ENCODE measurements around the gene HLCS. TPM values are rescaled to one million over a fixed set of nuclear protein-coding genes. Genes with fewer than 3 reads are reported as not detected.

The HLCS gene
- total RNA-seq, 6 experiments from 2014 or later: 20.3 to 24.5 (median 22.2) TPM

- Mint-ChIP-seq H3K9me3 (no peaks in the 10 kb centered on the region), H3K4me3 (no peak overlapping the region), H3K4me1 (ENCODE audit: low read depth) (no peaks in the 10 kb centered on the region), H3K27ac (no peak overlapping the region), H3K27me3 (ENCODE audit: insufficient read depth) (peaks cover 57% of the 10 kb centered on the region), H3K36me3 (ENCODE audit: low read depth) (no peaks in the 10 kb centered on the region)
- no peak for TF ChIP-seq CTCF (IDR thresholded peaks at IDR 0.05)
- DNase-seq: no peak
Measured at GRCh38 chr21:36725793-36726386, 240.6 kb downstream of the HLCS start.

GRCh38 chr21:36724660-36725059 is 241.8 kb downstream of the HLCS start:
- no peaks in the 10 kb centered on the region for H3K9me3 Mint-ChIP-seq
- H3K36me3 Mint-ChIP-seq (ENCODE audit: low read depth): no peaks in the 10 kb centered on the region
- H3K27me3 Mint-ChIP-seq (ENCODE audit: insufficient read depth): peaks cover 55% of the 10 kb centered on the region
- H3K27ac Mint-ChIP-seq: no peak overlapping the region
- TF ChIP-seq CTCF (IDR thresholded peaks at IDR 0.05): no peak
- DNase-seq: no peak
- H3K4me3 Mint-ChIP-seq: no peak overlapping the region
- no peaks in the 10 kb centered on the region for H3K4me1 Mint-ChIP-seq (ENCODE audit: low read depth)

GRCh38 chr21:36723371-36723881 is 243.0 kb downstream of the HLCS start:
- DNase-seq: no peak
- no peak for TF ChIP-seq CTCF (IDR thresholded peaks at IDR 0.05)
- H3K27ac Mint-ChIP-seq: no peak overlapping the region
- H3K9me3 Mint-ChIP-seq: no peaks in the 10 kb centered on the region
- no peaks in the 10 kb centered on the region for H3K4me1 Mint-ChIP-seq (ENCODE audit: low read depth)
- H3K4me3 Mint-ChIP-seq: no peak overlapping the region
- no peaks in the 10 kb centered on the region for H3K36me3 Mint-ChIP-seq (ENCODE audit: low read depth)
- H3K27me3 Mint-ChIP-seq (ENCODE audit: insufficient read depth): peaks cover 53% of the 10 kb centered on the region

GRCh38 chr21:36722370-36723368 is 243.8 kb downstream of the HLCS start:
- H3K9me3 Mint-ChIP-seq: no peaks in the 10 kb centered on the region
- no peak for DNase-seq
- no peak overlapping the region for H3K4me3 Mint-ChIP-seq
- H3K36me3 Mint-ChIP-seq (ENCODE audit: low read depth): no peaks in the 10 kb centered on the region
- H3K27me3 Mint-ChIP-seq (ENCODE audit: insufficient read depth): peaks cover 52% of the 10 kb centered on the region
- TF ChIP-seq CTCF (IDR thresholded peaks at IDR 0.05): no peak
- no peak overlapping the region for H3K27ac Mint-ChIP-seq
- H3K4me1 Mint-ChIP-seq (ENCODE audit: low read depth): no peaks in the 10 kb centered on the region

- Mint-ChIP-seq H3K9me3 (no peaks in the 10 kb centered on the region), H3K4me1 (ENCODE audit: low read depth) (no peaks in the 10 kb centered on the region), H3K36me3 (ENCODE audit: low read depth) (no peaks in the 10 kb centered on the region), H3K4me3 (no peak overlapping the region), H3K27ac (no peak overlapping the region), H3K27me3 (ENCODE audit: insufficient read depth) (peaks cover 54% of the 10 kb centered on the region)
- no peak for DNase-seq
- TF ChIP-seq CTCF (IDR thresholded peaks at IDR 0.05): no peak
Measured at GRCh38 chr21:36721817-36722216, 244.7 kb downstream of the HLCS start.

All from HFFc6 (cell line).